ENCODE results near the gene LRRC37B.

LRRC37B gene

DNA sequence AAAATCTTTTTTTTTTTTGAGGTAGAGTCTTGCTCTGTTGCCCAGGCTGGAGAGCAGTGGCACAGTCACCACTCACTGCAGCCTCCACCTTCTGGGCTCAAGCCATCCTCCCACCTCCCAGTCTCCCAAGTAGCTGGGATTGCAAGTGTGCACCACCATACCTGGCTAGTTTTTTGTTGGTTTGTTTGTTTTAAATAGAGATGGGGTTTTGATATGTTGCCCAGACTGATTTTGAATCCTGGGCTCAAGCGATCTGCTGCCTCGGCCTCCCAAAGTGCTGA is 2.0 kb downstream of the LRRC37B start:
- TF ChIP-seq, protein P1, sequence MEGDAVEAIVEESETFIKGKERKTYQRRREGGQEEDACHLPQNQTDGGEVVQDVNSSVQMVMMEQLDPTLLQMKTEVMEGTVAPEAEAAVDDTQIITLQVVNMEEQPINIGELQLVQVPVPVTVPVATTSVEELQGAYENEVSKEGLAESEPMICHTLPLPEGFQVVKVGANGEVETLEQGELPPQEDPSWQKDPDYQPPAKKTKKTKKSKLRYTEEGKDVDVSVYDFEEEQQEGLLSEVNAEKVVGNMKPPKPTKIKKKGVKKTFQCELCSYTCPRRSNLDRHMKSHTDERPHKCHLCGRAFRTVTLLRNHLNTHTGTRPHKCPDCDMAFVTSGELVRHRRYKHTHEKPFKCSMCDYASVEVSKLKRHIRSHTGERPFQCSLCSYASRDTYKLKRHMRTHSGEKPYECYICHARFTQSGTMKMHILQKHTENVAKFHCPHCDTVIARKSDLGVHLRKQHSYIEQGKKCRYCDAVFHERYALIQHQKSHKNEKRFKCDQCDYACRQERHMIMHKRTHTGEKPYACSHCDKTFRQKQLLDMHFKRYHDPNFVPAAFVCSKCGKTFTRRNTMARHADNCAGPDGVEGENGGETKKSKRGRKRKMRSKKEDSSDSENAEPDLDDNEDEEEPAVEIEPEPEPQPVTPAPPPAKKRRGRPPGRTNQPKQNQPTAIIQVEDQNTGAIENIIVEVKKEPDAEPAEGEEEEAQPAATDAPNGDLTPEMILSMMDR (conservative IDR thresholded peaks at IDR 0.05; ENCODE audit: control insufficient read depth, insufficient read depth, low read depth, low read length), result no peak
- DNase-seq (ENCODE audit: low read depth), result no peak
- H3K4me3 ChIP-seq (ENCODE audit: control insufficient read depth, low read depth, low read length), result no peak overlapping the region

DNA sequence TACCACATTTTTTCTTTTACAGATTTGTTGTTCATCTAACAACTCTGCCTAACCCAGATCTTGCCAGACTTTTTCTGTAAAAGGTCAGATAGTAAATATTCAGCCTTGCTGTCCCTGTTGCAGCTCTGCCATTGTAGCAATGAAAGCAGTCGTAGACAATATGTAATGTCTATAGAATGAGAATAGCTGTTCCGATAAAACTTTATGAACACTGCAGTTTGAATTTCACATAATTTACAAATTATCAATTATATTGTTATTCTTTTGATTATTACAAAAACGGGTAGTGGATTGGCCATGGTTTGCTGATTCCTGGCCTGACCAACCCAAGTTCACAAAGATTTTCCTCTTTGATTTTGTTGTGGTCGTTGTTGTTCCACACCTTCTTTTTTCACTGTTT is 2.9 kb downstream of the LRRC37B start:
- TF ChIP-seq, protein P1 (conservative IDR thresholded peaks at IDR 0.05; ENCODE audit: control insufficient read depth, insufficient read depth, low read depth, low read length), result no peak
- no peak for DNase-seq (ENCODE audit: low read depth)
- H3K4me3 ChIP-seq (ENCODE audit: control insufficient read depth, low read depth, low read length), result no peak overlapping the region

DNA sequence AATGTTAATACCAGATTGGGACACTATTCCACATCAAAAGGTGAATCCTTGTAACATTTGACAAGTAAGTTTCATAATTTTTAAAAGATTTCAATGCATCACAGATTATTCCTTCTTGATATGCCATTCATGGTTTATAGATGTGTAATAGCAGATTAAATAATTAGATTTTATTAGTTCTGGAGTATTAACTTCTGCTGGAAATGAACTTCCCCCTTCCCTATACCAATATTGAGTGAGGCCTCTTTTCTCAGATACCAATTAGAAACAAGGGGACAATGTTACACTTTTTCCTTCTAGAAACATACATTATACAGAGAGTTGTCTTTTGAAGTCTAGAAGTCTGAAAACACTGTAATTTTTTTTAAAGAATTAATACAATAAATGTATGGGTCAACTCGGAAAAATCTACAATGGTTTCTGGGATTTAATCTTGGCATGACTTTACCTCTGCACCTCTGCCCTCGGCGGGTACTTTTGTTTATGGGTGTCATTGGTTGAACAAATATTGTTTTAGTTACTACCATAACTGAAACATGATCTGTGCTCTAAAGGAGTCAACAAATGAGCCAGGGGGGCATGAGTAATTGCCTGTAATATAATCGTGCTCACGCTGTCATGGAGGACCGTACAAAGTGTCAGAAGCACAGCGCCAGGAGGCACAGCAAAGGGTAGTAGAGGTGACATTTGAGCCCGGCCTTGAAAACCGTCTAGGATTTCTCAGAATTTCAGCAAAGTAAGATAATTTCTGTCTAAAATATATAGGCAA is 8.2 kb downstream of the LRRC37B start:
- DNase-seq (ENCODE audit: low read depth), result peak; percentile 16
- no peak overlapping the region for H3K4me3 ChIP-seq (ENCODE audit: control insufficient read depth, low read depth, low read length)
- TF ChIP-seq, protein P1 (conservative IDR thresholded peaks at IDR 0.05; ENCODE audit: control insufficient read depth, insufficient read depth, low read depth, low read length), result no peak

DNA sequence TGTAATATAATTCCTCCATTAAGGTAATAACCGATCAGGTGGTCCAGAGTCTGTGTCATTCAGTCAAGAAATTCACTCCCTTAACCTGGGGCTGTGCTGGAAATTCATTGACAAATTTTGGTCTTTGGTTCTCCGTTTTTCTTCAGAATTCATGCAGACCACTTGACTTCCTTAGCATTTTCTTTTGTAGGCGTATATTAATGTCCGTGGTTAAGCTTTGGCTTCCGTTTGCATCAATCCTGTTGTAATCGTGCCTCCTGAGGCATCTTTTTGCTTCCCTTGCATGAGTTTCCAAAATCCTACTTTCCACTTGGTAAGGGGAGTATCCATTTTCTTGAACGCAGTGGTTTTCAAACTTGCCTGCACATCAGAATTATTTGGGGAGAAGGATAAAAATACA is 9.0 kb downstream of the LRRC37B start:
- no peak overlapping the region for H3K4me3 ChIP-seq (ENCODE audit: control insufficient read depth, low read depth, low read length)
- TF ChIP-seq, protein P1 (conservative IDR thresholded peaks at IDR 0.05; ENCODE audit: control insufficient read depth, insufficient read depth, low read depth, low read length), result no peak
- DNase-seq (ENCODE audit: low read depth), result no peak

DNA sequence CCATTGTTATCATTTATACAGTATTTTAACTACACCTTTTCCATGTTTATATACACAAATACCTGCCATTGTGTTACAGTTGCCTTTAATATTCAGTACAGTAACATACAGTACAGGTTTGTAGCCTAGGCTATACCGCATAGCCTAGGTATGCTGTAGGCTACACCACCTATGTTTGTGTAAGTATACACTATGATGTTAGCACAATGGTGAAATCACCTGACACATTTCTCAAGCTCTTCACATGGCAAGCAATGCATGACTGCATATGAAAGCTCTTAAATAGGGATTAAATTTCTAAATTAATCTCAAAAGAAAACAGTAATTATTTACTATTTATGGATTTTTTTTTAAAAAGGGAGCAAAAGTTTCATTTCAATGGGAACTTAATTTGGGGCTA is 12.0 kb downstream of the LRRC37B start:
- H3K4me3 ChIP-seq (ENCODE audit: control insufficient read depth, low read depth, low read length), result no peak overlapping the region
- DNase-seq (ENCODE audit: low read depth), result no peak
- TF ChIP-seq, protein P1 (conservative IDR thresholded peaks at IDR 0.05; ENCODE audit: control insufficient read depth, insufficient read depth, low read depth, low read length), result no peak

DNA sequence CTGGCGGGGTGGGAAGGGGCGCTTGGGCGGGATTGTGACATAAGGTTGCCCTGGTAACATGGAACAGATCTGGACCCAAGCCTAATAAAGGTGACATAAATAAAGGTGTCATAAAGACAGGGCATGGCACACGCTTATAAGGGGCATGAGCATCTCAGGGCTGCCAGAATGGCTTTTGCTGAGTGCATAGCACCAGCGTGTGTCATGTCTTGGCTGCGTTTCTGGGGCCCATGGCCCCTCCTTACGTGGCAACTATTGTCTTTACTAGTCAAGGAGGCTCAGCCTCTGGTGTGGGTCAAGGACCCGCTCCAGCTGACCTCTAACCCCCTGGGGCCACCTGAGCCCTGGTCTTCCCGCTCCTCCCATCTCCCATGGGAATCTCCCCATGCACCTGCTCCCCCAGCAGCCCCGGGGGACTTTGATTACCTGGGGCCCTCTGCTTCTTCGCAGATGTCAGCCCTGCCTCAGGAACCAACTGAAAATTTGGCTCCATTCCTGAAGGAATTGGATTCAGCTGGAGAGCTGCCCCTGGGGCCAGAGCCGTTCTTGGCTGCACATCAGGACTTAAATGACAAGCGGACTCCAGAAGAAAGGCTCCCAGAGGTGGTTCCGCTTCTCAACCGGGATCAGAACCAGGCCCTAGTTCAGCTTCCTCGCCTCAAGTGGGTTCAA is 13.9 kb downstream of the LRRC37B start:
- H3K4me3 ChIP-seq (ENCODE audit: control insufficient read depth, low read depth, low read length), result no peak overlapping the region
- TF ChIP-seq, protein P1 (conservative IDR thresholded peaks at IDR 0.05; ENCODE audit: control insufficient read depth, insufficient read depth, low read depth, low read length), result no peak
- no peak for DNase-seq (ENCODE audit: low read depth)

All from fibroblast of mammary gland (primary cell).